GM18909 (cell line): ENCODE measurements around the gene PTGDR2.

Experiments
- ATAC-seq: cut with Tn5 transposase; IDR thresholded peaks from one replicate; pipeline ENCODE4 v1.9.1; 2021; ENCODE audit warnings: mild to moderate bottlenecking; ENCODE audit not compliant: unreplicated experiment, poor library complexity

PTGDR2 gene

DNA sequence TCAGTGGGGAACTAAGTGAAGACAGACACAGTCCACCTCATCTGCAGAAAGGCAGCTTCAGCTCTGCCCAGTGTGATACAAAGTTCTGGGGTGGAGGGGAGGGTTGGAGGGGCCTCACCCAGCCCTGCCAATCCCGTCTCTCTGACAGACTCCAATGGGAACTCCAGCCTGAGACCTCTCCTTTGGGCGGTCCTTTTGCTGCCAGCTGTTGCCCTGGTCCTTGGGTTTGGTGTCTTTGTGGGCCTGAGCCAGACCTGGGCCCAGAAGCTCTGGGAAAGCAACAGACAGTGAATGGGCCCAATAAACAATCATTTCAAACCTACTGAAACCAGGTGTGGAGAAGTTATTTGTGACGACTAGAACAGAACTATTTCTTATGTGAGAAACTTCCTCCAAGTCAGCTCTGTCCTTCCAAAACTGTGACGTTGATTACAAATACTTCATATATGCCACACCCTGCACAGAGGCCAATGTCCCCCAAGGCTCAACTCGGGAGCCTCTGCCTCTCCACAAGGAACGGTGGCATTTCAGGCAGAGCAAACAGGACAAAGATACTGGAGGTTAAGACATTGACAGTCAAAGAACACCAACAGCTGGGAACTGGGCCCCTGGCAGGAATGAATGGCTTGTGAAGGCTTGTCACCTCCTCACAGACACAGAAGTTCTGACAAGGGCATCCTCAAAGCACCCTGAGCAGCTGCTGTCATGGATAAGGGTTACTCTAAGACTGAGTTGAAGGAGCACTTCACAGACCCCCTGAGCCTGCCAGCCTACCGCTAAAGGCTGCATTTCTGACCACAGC lies 19.8 kb upstream of the PTGDR2 start:
- ATAC-seq = no peak

DNA sequence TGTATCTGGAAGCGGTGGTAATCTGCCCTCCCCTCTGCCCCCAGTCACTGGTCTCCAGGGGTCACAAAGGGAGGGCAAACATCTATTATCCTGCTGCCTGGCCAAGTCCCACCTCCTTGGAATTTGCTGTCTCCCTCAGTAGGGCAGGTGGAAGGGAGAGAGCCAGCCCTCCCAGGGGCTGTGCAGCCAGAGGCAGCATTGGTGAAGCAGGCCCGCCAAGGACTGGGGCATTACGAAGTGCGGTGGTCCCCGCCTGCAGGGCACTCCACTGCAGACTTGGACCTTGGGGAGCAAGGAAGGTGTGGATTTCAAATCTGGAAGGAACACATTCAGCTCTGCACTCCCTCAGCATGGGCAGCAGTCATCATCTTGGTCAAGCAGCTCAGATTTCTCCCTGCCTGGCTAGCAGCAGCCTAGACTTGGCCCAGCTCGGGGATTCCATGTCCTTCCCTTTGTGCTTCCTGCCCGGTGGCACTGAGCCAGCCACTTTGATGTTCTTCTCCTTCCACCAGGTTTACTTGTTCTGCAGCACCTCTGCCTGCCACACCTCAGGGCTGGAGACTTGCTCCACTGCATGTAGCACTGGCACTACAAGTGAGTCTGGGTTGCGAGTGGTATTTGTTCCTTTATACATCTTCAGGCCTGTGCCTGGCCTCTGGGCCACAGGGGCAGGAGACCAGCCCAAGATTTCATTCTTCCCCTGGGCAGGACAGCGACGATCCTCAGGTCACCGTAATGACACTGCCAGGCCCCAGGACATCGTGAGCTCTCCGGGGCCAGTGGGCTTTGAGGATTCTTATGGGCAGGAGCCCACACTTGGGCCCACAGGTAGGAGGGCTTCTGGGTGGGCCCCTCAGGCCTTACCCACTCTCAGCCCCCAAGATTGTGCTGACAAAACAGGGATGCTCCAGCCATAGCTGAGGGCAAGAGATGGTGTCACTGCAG lies 18.9 kb upstream of the PTGDR2 start:
- ATAC-seq = no peak

DNA sequence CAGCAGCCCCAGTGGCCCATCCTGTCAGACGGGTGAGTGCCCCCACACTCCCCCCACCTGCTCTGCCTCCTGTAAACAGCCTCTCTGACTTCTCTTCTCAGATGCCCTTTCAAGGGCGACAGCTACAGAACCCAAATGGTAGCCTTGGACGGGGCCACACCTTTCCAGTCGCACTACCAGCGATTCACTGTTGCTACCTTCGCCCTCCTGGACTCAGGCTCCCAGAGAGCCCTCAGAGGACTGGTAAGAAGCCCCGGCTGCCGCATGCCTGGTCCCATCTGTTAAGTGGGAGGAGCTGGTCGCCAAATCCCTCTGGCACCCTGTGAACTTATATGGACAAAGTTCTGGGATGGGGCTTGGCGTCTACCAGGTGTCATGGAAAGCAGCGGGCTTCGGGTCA lies 17.8 kb upstream of the PTGDR2 start:
- no peak for ATAC-seq

DNA sequence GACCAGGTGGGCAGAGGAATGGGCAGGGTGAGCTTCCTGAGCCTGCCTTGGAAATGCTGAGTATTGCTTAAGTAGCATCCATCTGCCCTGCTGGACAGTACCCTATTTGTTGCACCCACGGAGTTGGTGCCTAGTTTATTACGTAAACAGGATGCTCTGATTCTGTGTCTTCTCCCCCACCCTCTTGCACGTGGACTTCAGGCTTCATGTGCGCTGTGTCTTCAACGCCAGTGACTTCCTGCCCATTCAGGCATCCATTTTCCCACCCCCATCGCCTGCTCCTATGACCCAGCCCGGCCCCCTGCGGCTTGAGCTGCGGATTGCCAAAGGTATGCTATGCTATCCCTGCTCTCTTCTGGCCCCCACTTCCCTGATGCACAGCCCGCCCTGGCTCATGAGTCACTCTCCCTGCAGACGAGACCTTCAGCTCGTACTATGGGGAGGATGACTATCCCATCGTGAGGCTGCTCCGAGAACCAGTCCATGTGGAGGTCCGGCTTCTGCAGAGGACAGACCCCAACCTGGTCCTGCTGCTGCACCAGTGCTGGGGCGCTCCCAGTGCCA lies 17.3 kb upstream of the PTGDR2 start:
- ATAC-seq = no peak

DNA sequence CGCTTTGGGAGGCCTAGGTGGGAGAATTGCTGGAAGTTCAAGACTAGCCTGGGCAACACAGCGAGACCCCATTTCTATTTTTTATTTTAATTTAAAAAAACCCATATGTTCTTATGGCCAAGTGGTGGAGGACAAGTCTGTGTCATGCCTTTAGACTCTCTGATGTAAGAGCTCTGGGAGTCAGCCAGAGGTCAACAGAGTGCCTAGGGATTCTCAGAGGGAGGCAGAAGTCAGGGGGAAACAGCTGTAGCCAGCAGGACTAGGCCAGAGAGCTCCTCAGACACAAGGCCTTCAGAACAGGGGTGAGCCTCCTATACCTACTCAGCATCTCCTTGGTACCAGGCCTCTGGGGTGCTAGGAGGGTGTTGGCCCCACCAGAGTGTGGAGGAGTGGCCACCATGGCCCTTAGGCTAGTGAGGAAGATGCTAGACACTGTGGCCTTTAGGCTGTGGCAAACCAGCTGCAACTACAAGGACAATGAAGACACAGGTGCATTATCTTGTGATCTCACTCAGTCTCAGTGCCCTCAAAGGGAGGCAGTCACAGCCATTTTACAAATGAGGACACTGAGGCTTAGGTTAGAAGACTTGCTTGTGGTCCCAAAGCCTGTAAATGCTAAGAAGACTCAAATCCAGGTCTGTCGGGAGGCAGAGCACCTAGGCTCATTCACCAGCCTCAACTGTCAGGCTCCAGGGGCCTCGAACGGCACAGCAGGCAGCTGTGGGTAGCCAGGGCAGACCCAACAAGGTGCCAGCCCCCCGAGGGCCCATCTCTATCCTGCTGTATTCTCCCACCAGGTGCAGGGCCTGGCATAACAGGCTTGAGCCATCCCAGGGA lies 16.6 kb upstream of the PTGDR2 start:
- no peak for ATAC-seq

DNA sequence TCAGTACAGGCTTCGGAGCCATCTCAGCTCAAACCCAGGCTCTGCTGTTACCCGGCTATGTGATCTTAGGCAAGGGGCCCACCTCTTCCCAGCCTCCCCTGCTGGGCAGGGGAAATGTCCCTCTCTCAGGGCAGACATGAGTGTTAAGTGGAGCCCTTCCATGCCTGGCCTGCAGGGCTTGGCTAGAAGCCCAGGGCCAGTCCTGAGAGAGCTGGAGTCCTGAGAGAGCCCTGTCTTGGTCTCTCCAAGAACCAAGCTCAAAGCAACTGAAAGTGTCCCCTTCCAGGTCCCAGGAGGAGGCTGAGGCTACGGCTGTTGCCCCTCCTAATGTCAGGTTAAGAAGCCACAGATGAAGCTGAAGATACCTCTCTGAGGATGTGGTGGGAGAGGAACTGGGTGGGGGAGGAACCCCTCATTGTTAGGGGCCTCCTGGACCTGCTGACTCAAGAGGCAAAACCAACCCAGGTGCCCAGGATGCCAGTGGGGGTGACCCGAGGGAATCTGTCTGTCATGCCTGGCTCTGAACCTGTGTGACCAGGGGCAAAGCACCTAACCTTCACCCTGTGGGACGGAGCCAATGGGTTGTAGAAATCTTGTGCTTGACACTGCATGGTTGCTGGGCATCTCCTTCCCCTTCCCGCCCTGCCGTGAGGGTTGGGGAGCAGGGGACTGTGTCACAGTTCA lies 15.8 kb upstream of the PTGDR2 start:
- ATAC-seq = no peak

DNA sequence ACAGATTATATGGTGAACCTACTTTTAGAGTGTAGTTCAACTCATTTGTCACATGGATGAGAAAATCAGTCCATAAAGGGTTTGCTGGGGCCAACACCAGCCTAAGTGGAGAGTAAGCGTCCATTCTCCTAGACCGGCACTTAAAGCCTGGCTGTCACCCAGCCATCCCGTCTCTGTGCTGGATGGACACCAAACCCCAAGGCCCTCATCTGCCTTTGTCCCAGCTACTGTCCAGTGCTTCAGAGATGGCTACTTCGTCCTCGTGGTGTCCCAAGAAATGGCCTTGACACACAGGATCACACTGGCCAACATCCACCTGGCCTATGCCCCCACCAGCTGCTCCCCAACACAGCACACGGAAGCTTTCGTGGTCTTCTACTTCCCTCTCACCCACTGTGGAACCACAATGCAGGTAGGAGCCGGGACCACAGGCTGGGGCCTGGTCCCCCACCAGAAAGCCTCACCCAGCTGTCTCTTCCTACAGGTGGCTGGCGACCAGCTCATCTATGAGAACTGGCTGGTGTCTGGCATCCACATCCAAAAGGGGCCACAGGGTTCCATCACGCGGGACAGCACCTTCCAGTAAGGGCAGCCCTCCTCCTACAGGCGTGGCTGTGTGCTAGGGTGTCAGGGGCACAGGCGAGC lies 15.1 kb upstream of the PTGDR2 start:
- ATAC-seq = no peak

DNA sequence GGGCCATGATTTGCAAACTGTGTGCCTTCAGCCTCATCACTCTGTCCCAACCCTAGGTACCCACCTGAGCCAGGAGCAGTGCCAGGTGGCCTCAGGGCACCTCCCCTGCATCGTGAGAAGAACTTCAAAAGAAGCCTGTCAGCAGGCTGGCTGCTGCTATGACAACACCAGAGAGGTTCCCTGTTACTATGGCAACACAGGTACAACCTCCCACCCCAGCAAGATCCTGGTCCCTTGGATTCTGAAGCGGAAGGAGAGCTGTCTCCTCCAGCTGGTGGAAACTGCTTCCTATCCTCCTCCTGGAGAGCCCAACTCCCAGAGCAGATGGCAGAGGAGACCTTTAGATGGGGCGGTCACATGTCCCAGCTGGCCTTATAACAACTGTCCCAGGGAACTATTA lies 14.5 kb upstream of the PTGDR2 start:
- ATAC-seq = no peak

DNA sequence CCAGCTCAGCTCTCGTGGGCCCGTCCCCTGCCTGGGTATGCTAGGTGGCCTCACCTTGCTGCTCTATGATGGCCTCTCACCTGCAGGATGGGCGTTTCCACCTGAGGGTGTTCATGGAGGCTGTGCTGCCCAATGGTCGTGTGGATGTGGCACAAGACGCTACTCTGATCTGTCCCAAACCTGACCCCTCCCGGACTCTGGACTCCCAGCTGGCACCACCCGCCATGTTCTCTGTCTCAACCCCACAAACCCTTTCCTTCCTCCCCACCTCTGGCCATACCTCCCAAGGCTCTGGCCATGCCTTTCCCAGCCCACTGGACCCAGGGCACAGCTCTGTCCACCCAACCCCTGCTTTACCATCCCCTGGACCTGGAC lies 13.7 kb upstream of the PTGDR2 start:
- no peak for ATAC-seq

DNA sequence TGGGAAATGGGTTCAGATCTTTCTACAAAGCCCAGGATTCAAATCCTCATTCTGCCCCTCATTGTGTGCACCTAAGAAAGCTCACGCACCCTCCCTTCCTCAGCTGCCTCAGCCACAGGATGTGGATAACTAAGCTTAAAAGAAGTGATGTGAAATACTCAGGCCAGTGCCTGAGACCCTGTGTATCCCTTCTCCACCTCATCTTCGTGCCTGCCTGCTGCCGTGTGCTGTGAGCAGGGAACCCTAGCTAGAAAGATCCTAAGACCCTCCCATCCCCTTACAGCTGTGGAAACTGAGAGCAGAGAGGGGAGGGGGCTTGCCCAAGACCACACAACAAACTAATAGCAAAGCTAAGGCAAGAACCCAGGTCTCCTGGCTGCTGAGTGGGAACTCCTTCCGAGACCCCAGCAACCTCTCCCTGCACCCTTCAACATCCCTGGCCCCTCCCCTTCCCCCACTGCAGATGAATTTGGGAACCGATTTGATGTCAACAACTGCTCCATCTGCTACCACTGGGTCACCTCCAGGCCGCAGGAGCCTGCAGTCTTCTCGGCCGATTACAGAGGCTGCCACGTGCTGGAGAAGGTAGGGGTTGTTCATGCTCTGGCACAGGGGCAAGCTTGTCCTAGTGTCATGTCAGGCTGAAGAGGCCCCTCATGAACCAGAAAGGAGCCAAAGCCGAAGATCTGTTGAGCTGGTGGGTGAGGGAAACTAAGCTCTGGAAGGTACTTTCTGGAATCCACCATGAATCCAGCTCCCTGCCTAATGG lies 13.1 kb upstream of the PTGDR2 start:
- ATAC-seq = no peak

DNA sequence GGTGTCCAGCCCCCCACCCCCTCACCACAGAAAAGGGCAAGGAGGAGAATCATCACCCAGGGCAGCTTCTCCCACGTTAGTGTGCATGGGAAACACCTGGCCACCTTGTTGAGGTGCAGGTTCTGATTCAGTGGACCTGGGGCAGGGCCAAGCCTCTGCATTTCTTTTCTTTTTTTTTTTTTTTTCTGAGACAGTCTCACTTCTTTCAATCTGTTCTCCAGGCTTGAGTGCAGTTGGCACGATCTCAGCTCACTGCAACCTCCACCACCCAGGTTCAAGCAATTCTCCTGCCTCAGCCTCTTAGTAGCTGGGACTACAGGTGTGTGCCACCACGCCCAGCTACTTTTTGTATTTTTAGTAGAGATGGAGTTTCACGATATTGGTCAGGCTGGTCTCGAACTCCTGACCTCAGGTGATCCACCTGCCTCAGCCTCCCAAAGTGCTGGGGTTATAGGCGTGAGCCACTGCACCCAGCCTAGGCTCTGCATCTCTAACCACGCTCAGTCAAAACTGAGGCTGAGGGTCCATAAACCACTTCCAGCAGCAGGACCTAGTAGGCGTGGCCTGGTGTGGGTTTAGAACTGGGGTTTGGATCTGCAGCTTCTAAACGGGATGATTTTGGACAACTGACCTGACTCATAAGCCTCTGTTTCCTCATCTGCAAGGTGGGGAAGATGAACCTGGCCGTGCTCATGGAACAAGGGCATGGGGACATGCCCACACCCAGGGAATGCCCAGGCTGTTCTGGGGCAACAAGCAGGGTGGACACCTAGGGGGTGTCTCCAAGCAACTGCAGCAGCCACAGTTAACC lies 12.3 kb upstream of the PTGDR2 start:
- no peak for ATAC-seq

DNA sequence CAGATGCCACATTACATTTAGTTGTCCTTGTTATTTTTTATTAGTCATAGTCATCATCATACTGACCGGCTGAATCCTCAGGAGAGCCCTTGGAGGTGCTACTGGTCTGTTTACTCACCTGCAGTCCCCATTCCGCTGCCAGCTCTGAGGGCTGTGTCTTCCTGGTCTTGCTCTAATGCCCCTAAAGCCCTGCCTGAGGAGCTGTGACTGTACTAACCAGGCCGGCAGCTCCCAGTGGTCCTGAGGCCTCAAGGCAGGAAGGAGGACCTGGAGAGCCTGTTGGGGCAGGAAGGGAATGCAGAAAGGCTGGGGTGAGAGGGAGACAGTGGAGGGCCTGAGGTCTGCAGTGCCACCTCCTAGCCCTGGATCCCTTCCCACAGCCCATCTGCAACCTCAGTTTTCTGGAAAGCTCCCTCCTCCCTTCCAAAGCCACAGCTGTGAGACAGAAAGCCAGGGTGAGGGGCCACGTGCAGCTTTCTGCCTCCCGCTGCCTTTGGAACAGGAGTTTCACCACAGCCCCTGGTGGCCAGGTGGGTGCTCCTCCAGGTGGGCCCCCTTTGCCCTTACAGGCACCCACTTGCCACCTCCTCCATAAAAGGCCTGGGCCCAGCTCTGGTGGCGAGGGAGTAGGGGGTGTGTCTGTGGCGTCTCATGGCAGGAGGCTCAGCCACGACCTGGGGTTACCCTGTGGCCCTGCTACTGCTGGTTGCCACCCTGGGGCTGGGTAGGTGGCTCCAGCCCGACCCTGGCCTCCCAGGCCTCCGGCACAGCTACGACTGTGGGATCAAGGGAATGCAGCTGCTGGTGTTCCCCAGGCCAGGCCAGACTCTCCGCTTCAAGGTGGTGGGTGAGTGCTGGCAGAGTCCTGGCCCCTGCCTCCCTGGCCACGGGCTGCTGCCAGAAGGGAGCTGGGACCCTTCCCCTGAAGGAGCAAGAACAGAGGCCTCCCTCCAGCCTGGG lies 11.4 kb upstream of the PTGDR2 start, which contains the start of gene ZP1:
TSS of gene ZP1 (plus strand) at position 632 of the 960 bp plus-strand sequence. CDS start at position 652, 20 bp downstream.
- no peak for ATAC-seq

DNA sequence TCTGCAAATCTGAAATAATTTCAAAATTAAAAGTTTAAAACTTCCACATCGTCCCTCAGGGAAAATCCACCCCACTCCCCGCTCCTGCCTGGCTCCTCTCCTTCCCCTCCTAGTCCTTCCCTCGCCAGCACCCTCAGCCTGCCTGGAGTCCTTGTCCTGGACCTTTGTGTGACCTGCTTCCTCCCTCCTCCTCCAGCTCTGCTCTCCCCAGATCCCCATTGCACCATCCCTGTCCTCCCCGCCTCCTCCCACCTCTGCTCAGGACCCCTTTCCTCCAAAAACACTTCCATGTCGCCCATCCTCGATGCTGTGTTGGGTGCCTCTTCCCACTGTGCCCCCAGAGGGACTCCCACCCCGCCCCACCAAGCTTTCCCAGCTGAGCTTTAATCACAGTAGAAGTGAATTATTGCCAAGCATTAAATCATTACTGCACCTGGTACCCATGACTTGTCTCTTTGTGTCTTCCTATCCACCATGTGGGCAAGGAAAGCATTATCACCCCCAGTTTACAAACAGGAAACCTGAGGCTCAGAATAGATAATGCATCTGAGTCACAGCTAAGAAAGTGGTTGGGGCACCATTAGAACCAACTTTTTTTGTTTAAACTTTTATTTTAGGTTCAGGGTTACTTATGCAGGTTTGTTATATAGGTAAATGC lies 9.2 kb upstream of the PTGDR2 start:
- no peak for ATAC-seq

DNA sequence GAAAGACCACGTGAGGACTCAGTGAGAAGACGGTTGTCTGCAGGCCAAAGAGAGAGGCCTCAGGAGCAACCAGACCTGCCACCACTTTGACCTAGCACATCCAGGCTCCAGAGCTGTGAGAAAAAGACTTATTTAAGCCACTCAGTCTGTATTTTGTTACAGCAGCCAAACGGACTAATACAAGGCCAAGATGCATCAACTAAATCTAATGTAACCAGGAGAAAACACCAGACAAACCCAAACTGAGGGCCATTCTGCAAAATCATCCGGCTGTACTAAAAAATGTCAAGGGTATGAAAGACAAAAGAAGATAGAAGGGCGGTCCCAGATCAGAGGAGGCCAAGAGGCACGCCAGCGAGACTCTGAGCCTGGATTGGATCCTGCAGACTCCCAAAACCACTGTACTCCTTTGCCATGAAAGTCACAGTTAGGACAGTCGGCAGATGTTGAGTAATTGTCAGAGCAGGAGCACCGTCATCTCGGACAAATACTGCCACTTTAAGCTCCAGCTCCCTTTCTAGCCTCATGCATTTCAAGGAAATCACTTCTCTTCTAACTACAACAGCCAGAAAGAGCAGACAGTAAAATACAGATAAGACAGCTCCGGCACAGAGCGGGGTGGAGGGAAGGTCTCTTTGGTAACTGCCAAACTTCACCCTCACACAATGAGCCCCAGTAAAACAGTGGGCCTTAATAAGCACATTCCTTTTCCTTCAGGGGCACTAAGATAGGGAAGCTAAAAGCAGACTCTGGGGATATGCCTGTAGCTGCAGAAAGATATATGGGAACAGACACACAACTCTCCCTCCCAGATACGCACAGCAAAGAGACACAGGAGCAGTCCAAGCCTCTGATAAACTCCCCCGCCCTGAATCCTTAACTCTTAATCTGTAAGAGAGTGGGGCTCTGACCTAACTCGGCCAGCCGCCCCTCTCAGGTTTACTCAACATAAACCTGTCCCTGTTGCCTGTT lies 8.1 kb upstream of the PTGDR2 start:
- ATAC-seq = no peak

DNA sequence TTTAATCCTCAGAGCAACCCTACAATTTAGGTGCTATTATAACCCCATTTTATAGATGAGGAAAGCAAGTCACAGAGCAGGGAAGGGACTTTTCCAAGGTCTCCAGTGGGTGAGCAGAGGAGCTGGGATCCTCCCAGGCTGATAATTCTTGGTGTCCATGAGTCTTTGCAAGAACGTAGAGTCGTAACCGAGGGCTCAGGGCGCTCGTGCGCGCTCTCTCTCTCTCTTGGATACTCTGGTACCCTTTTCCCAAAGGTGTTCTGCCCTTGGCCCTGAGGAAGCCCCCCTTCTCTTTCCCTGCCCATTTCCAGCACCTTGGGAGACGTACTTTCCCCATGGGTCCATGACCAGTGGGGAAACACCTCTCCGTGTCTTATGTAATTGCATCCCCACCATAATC lies 6.4 kb upstream of the PTGDR2 start:
- ATAC-seq = no peak
